Stimulated activated naive B cell treated with anti-CD40 and anti-IgM and Interleukin-4, amounts not matched to agents 10 μg/mL and 1 μg/mL and 100 μg/mL, for 72 hours (primary cell): Measurements from ENCODE around the gene DHX32.

Source experiments
- ATAC-seq, 2 donors: fragments of 150-1000 bp; cut with Tn5 transposase; replicated peaks; 2 replicates each; pipeline ENCODE4 v1.10.0; 2021; ENCODE audit warnings: moderate library complexity in 1 of 2
- DNase-seq: peaks from one replicate; pipeline ENCODE4 v3.0.0; 2021
- H3K27ac Mint-ChIP-seq: one replicate; pipeline ENCODE4 v1.8.0; 2022; ENCODE audit warnings: mild to moderate bottlenecking, mixed read lengths
- H3K27me3 Mint-ChIP-seq, 2 donors: one replicate each; pipeline ENCODE4 v1.8.0; 2022; ENCODE audit warnings: mixed read lengths in 2 of 2
- H3K36me3 Mint-ChIP-seq, 2 donors: one replicate each; pipeline ENCODE4 v1.8.0; 2022; ENCODE audit warnings: mixed read lengths in 2 of 2, mild to moderate bottlenecking in 1 of 2
- H3K4me1 Mint-ChIP-seq, 2 donors: one replicate each; pipeline ENCODE4 v1.8.0; 2022; ENCODE audit warnings: mixed read lengths in 2 of 2, mild to moderate bottlenecking in 1 of 2
- H3K4me3 Mint-ChIP-seq, 2 donors: one replicate each; pipeline ENCODE4 v1.8.0; 2022; ENCODE audit warnings: mild to moderate bottlenecking in 2 of 2, mixed read lengths in 2 of 2, moderate library complexity in 1 of 2
- H3K9me3 Mint-ChIP-seq, 2 donors: one replicate each; pipeline ENCODE4 v1.8.0; 2022; ENCODE audit warnings: mixed read lengths in 2 of 2, mild to moderate bottlenecking in 1 of 2

The DHX32 gene

GRCh38 chr10:125880719-125881118 is 373 bp downstream of the DHX32 start:
- DNase-seq (no peak), ATAC-seq (no peak)
- no peak overlapping the region for H3K4me3 Mint-ChIP-seq
- H3K27me3 Mint-ChIP-seq = no peaks in the 10 kb centered on the region
- no peak overlapping the region for H3K27ac Mint-ChIP-seq
- peaks cover 22 to 36% of the 10 kb centered on the region in 2 donors for H3K36me3 Mint-ChIP-seq
- H3K9me3 Mint-ChIP-seq = peaks cover 0 to 3% of the 10 kb centered on the region in 2 donors
- H3K4me1 Mint-ChIP-seq = no peaks in the 10 kb centered on the region

DNA sequence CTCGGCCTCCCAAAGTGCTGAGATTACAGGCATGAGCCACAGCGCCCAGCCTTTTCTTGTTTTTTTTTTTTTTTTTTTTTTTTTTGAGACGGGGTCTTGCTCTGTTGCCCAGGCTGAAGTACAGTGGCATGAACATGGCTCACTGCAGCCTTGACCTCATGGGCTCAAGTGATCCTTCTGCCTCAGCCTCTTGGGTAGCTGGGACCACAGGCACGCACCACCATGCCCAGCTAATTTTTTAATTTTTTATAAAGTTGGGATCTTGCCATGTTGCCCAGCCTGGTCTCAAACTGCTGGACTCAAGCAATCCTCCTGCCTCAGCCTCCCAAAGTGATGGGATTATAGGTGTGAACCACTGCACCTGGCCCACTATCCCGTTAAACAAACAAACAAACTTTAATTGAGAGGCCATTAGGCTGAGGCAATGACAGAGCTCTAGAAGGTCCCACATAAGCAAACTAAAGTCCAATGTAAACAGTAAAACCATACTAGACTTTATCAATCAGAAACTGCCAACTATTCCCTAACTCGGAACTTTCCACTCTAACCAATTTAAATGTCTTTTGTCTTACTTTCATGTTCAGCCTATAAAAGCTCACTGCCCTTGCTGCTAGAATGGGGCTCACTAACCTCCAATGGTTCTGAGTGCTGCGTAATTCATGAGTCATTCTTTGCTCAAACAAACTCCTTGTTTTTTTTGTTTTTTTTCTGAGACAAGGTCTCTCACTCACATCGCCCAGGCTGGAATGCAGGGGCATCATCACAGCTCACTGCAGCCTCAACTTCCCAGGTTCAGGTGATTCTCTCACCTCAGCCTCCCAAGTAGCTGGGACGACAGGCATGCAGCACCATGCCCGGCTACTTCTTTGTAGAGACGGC is 1.9 kb downstream of the DHX32 start:
- Mint-ChIP-seq H3K4me3 (no peak overlapping the region), H3K4me1 (no peaks in the 10 kb centered on the region), H3K27ac (no peak overlapping the region), H3K36me3 (peaks cover 30 to 48% of the 10 kb centered on the region in 2 donors), H3K27me3 (no peaks in the 10 kb centered on the region), H3K9me3 (peaks cover 0 to 3% of the 10 kb centered on the region in 2 donors)
- ATAC-seq = no peak
- DNase-seq = no peak

- no peak for ATAC-seq
- Mint-ChIP-seq H3K27ac (no peak overlapping the region), H3K9me3 (peaks cover 0 to 3% of the 10 kb centered on the region in 2 donors), H3K27me3 (no peaks in the 10 kb centered on the region), H3K36me3 (peaks cover 19 to 23% of the 10 kb centered on the region in 2 donors), H3K4me3 (no peak overlapping the region), H3K4me1 (no peaks in the 10 kb centered on the region)
- no peak for DNase-seq
Observed at GRCh38 chr10:125871338-125871737, 9.8 kb downstream of the DHX32 start.

GRCh38 chr10:125868372-125868975 is 12.6 kb downstream of the DHX32 start:
- peaks cover 8 to 17% of the 10 kb centered on the region in 2 donors for H3K36me3 Mint-ChIP-seq
- no peak for DNase-seq
- no peak overlapping the region for H3K27ac Mint-ChIP-seq
- no peaks in the 10 kb centered on the region for H3K9me3 Mint-ChIP-seq
- H3K4me3 Mint-ChIP-seq = no peak overlapping the region
- H3K4me1 Mint-ChIP-seq = no peaks in the 10 kb centered on the region
- no peaks in the 10 kb centered on the region for H3K27me3 Mint-ChIP-seq
- peak in 1 of 2 donors; percentile 51 for ATAC-seq

DNA sequence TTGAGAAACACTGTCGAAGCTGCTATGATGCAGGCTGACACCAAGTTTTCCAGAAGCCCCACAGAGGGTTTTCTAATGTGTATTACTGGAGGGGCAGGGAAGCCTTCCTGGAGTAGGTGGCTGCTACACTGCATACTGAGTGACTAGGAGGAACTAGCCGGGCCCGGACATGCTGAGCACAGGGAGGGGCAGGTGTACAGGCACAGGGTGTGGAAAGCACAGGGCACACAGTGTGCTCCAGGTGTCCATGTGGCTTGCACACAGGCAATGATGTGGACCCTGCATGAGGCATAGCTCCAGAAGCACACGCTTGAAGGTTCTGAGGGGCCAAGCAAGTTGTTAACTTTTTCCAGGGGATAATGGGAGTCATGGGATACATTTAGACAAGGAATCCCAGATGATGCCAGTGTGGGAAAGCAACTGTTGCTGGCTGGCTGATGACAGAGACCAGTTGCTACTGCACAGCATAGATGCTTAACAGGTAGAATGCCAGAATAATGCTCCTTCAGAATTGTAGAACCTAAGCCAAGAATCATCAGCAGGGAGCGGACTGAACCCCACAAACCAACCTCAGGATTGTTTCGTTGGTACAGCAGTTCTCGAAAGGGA is 14.6 kb downstream of the DHX32 start:
- no peak for DNase-seq
- Mint-ChIP-seq H3K9me3 (no peaks in the 10 kb centered on the region), H3K4me1 (no peaks in the 10 kb centered on the region), H3K4me3 (no peak overlapping the region), H3K27ac (no peak overlapping the region), H3K36me3 (peaks cover 8 to 17% of the 10 kb centered on the region in 2 donors), H3K27me3 (no peaks in the 10 kb centered on the region)
- ATAC-seq = no peak

GRCh38 chr10:125865120-125865519 is 16.0 kb downstream of the DHX32 start:
- DNase-seq (no peak), ATAC-seq (no peak)
- Mint-ChIP-seq H3K36me3 (peaks cover 8 to 17% of the 10 kb centered on the region in 2 donors), H3K9me3 (no peaks in the 10 kb centered on the region), H3K4me1 (no peaks in the 10 kb centered on the region), H3K27ac (no peak overlapping the region), H3K4me3 (no peak overlapping the region), H3K27me3 (no peaks in the 10 kb centered on the region)

DNA sequence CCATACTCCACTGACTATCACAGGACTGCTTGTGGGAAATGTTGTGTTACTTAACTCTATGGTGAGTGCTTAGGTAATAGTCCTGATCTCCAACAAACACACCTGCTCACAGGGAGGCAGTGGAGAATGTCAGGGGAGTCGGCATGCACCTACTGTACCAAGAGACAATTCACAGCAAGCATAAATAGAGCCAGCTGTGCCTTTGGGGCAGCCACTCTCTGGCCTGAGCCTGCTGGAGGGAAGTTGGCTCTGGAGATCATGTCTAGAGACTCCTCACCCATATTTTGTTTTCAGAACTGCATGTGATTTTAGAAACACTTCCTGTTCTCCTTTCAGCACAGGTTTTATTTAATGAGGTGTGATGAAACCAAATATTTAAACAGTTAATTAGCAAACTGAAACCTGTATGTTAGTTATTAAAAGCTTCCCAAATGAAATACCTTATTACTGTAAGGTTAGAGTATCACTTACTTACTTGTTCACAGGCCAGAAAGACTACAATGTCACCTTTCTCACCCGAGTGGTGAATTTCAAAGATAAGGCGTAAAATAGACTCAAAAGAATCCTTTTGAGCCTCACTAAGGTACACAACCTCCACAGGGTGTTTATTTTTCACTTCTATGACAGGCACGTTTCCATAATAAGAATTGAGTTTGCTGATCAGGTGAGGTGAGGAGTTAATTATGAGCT is 21.8 kb downstream of the DHX32 start:
- H3K36me3 Mint-ChIP-seq = peaks cover 7% of the 10 kb centered on the region in 2 donors
- no peaks in the 10 kb centered on the region for H3K4me1 Mint-ChIP-seq
- no peak overlapping the region for H3K27ac Mint-ChIP-seq
- H3K4me3 Mint-ChIP-seq = no peak overlapping the region
- H3K27me3 Mint-ChIP-seq = no peaks in the 10 kb centered on the region
- no peak for DNase-seq
- no peaks in the 10 kb centered on the region for H3K9me3 Mint-ChIP-seq
- no peak for ATAC-seq

DNA sequence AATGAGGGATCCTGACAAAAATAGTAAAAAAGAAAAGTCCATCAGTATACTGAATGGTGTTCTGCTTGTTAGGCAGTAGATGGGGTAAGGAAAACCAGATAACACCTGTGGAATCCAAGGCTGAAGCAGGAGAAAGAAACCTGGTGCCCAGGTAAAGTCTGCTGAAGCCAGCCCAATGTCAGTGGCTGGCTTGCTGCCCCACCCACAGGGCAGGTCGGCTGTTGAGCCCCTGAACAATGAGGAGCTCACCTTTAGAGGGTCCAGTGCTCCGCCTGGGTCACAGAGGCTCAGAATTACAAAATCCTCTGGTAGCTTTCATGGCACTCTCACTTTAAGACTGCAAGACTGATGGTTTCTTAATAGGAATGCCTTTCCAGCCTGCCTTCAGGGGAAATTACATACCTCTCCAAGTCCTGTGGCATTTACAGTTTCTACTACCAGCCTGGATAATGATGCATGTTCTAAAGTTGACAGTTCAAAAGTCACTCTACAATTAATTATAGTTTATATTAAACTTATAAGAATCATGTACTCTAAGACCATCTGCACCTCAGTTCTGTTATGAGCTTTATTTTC is 23.8 kb downstream of the DHX32 start:
- Mint-ChIP-seq H3K4me3 (no peak overlapping the region), H3K9me3 (no peaks in the 10 kb centered on the region), H3K36me3 (peaks cover 16 to 17% of the 10 kb centered on the region in 2 donors), H3K4me1 (no peaks in the 10 kb centered on the region), H3K27me3 (no peaks in the 10 kb centered on the region), H3K27ac (no peak overlapping the region)
- ATAC-seq = no peak
- DNase-seq = no peak

DNA sequence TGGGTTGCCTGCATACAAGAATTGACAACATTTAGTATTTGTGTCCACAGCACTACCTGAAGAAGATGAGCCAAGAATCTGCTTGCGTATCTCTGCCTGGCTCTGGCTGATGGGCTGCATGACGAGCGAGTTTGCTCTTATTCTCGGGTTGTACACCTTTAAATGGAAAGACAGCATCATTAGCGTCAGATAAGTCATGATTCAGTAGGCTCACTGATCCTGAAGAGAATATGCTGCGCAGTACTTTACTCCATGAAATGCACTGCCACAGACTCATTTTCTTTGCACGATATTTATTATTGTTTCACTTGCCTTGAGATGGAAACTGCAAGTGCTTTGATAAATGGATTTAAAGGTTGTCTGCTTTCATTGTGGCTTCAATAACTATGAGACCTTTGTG is 28.6 kb downstream of the DHX32 start:
- ATAC-seq = no peak
- Mint-ChIP-seq H3K36me3 (peaks cover 30 to 38% of the 10 kb centered on the region in 2 donors), H3K9me3 (no peaks in the 10 kb centered on the region), H3K4me3 (no peak overlapping the region), H3K4me1 (no peaks in the 10 kb centered on the region), H3K27me3 (no peaks in the 10 kb centered on the region), H3K27ac (no peak overlapping the region)
- no peak for DNase-seq

- no peak overlapping the region for H3K27ac Mint-ChIP-seq
- no peak for ATAC-seq
- peaks cover 39 to 48% of the 10 kb centered on the region in 2 donors for H3K36me3 Mint-ChIP-seq
- no peak overlapping the region for H3K4me3 Mint-ChIP-seq
- no peaks in the 10 kb centered on the region for H3K27me3 Mint-ChIP-seq
- no peak for DNase-seq
- H3K9me3 Mint-ChIP-seq = no peaks in the 10 kb centered on the region
- H3K4me1 Mint-ChIP-seq = no peaks in the 10 kb centered on the region
Observed at GRCh38 chr10:125850766-125851731, 30.0 kb downstream of the DHX32 start.

DNA sequence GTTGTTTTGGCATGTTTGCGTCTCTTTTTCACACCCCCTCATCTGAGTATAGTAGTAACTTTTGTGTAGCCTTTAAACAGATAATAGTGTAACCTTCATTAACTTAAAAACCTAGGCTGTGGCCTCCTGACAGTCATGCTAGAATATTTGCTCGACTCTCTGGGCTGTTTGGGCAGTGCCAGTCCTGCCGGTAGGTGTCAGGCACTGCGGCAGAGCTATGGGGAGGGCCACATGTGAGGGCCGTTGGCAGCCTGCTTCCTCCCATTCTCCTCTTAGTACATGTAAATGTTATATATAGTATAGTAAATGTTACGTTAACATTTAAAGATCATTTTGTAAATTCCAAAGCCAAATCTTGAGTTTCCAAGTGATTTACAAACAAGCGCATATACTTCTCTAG is 31.6 kb downstream of the DHX32 start:
- H3K27me3 Mint-ChIP-seq = no peaks in the 10 kb centered on the region
- ATAC-seq = no peak
- DNase-seq = no peak
- H3K27ac Mint-ChIP-seq = no peak overlapping the region
- no peaks in the 10 kb centered on the region for H3K9me3 Mint-ChIP-seq
- H3K36me3 Mint-ChIP-seq = peaks cover 36 to 49% of the 10 kb centered on the region in 2 donors
- no peaks in the 10 kb centered on the region for H3K4me1 Mint-ChIP-seq
- H3K4me3 Mint-ChIP-seq = no peak overlapping the region

DNA sequence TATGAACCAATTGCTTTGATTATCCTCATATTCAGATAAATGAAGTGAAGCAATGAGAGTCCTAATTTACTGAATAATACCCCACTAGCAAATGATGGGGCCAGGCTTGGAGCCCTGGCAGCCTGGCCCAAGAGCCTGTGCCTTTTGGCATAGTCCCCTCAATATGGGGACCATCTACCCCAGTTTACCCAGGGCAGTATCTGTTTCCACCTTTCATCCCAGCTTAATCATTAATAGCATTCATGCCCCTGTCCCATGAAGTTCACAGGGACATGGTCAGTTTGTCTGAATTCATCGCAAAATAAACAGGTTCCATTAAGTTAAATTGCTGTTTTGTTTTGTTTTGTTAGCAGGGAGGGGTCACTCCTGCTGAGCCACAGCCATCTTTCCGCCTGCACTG is 32.2 kb downstream of the DHX32 start:
- no peak overlapping the region for H3K27ac Mint-ChIP-seq
- H3K27me3 Mint-ChIP-seq = no peaks in the 10 kb centered on the region
- DNase-seq = no peak
- ATAC-seq = no peak
- H3K9me3 Mint-ChIP-seq = no peaks in the 10 kb centered on the region
- peaks cover 34 to 48% of the 10 kb centered on the region in 2 donors for H3K36me3 Mint-ChIP-seq
- no peaks in the 10 kb centered on the region for H3K4me1 Mint-ChIP-seq
- no peak overlapping the region for H3K4me3 Mint-ChIP-seq

GRCh38 chr10:125848371-125848770 is 32.7 kb downstream of the DHX32 start:
- ATAC-seq (no peak), DNase-seq (no peak)
- Mint-ChIP-seq H3K36me3 (peaks cover 32 to 47% of the 10 kb centered on the region in 2 donors), H3K9me3 (no peaks in the 10 kb centered on the region), H3K27ac (no peak overlapping the region), H3K4me3 (no peak overlapping the region), H3K27me3 (no peaks in the 10 kb centered on the region), H3K4me1 (no peaks in the 10 kb centered on the region)
